Measurements from ENCODE around the gene PUM1.
A peak's percentile ranks its signal among the peaks of the same experiment; 100 is the strongest.

PUM1 gene

GRCh38 chr1:30909365-30910068 is 156.0 kb downstream of the PUM1 start:
- peaks cover 37 to 43% of the 10 kb centered on the region in 2 experiments for H3K4me1 ChIP-seq (ENCODE audit: control insufficient read depth in 1 of 2, insufficient read depth in 2 of 2, low read length in 2 of 2)
- H3K4ac ChIP-seq (ENCODE audit: low read depth, low read length) = peak overlapping the region; percentile 20
- H4K91ac ChIP-seq (ENCODE audit: low read depth, low read length) = peak overlapping the region; percentile 93
- DNase-seq = peak; percentile 42 to 86
- H3K79me2 ChIP-seq (ENCODE audit: control insufficient read depth, insufficient read depth, low read length, poor library complexity) = peaks cover 11% of the 10 kb centered on the region
- H3K27me3 ChIP-seq (ENCODE audit: insufficient read depth, low read length) = no peaks in the 10 kb centered on the region
- peak overlapping the region; percentile 87 for H2BK120ac ChIP-seq (ENCODE audit: insufficient read depth, low read length, poor library complexity)
- H3K36me3 ChIP-seq (ENCODE audit: control insufficient read depth in 1 of 2, insufficient read depth in 2 of 2, low read length in 2 of 2) = no peaks in the 10 kb centered on the region
- no CpG with 5 or more reads among the region's 14 CpGs for WGBS (ENCODE audit: extremely low coverage, insufficient coverage, insufficient read length)
- no peak overlapping the region for H2AFZ ChIP-seq (ENCODE audit: insufficient read depth, low read length, poor library complexity)
- no peaks in the 10 kb centered on the region for H3K9me3 ChIP-seq (ENCODE audit: insufficient read depth, low read depth, low read length)
- H3K23ac ChIP-seq (ENCODE audit: low read length) = no peak overlapping the region
- H2BK5ac ChIP-seq (ENCODE audit: low read depth, low read length, poor library complexity) = peak overlapping the region; percentile 4
- H2BK12ac ChIP-seq (ENCODE audit: low read length) = peak overlapping the region; percentile 53
- H3K79me1 ChIP-seq (ENCODE audit: low read length) = peaks cover 30% of the 10 kb centered on the region
- H3K9ac ChIP-seq (ENCODE audit: low read length) = peak overlapping the region; percentile 28
- H4K12ac ChIP-seq (ENCODE audit: low read depth, low read length) = no peak overlapping the region
- H4K8ac ChIP-seq (ENCODE audit: low read depth, low read length) = peak overlapping the region; percentile 90
- peak overlapping the region; percentile 71 for H2AK5ac ChIP-seq (ENCODE audit: low read length)
- H3K4me2 ChIP-seq (ENCODE audit: low read length) = peak overlapping the region; percentile 66
- H3K4me3 ChIP-seq (ENCODE audit: low read depth, low read length) = no peak overlapping the region
- no peak overlapping the region for H3K27ac ChIP-seq (ENCODE audit: low read depth, low read length)
- H3K18ac ChIP-seq (ENCODE audit: low read length) = peak overlapping the region; percentile 80
- H3K14ac ChIP-seq (ENCODE audit: low read length) = peak overlapping the region; percentile 83

DNA sequence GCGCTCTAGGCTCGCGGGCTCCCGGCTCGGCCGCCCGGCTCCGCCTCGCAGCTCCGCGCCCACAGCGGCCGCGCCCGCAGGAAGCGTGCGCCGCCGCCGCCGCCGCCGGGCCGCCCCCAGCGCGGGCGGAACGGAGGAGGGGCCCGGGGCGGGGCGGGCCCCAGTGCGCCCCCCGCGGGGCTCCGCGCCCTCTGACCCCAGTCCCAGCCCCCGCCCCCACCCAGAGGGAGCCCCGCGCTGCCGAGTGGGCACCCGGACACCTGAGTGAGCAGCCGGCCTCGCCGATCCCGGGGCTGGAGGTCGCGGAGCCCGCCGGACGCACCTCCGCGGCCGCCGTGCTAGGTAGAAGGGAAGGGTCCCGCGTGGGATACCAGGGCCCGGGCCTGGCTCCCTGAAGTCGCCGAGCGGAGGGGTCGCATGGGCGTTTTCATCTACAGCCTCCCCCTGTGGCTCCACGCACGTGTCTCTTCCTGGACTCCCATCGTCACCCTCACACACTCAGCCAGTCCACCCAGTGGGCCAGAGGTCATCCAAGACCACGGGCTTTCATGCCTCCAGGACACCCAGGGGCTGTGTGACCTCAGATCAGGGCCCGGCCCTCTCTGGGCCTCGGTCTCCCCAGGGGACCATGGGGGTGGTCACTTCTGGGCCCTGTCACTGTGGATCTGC is 156.7 kb downstream of the PUM1 start, which contains the start of gene SDC3:
Gene SDC3 (minus strand): TSS at position 63 of the 669 bp plus-strand sequence. CDS start 172 bp downstream, outside the sequence.
- Histone ChIP-seq H3K9me3 (ENCODE audit: insufficient read depth, low read depth, low read length) (no peaks in the 10 kb centered on the region), H3K14ac (ENCODE audit: low read length) (peak within 1 kb of the TSS; percentile 83), H2AK5ac (ENCODE audit: low read length) (peak within 1 kb of the TSS; percentile 71), H2BK12ac (ENCODE audit: low read length) (peak within 1 kb of the TSS; percentile 53), H3K4me3 (ENCODE audit: low read depth, low read length) (peak within 1 kb of the TSS; percentile 72), H4K91ac (ENCODE audit: low read depth, low read length) (peak within 1 kb of the TSS; percentile 93), H4K8ac (ENCODE audit: low read depth, low read length) (peak within 1 kb of the TSS; percentile 90), H3K18ac (ENCODE audit: low read length) (peak within 1 kb of the TSS; percentile 80), H2AFZ (ENCODE audit: insufficient read depth, low read length, poor library complexity) (peak within 1 kb of the TSS; percentile 73), H2BK120ac (ENCODE audit: insufficient read depth, low read length, poor library complexity) (peak within 1 kb of the TSS; percentile 87), H2BK5ac (ENCODE audit: low read depth, low read length, poor library complexity) (peak within 1 kb of the TSS; percentile 59), H3K4me1 (ENCODE audit: control insufficient read depth in 1 of 2, insufficient read depth in 2 of 2, low read length in 2 of 2) (peaks cover 31 to 41% of the 10 kb centered on the region in 2 experiments), H3K79me1 (ENCODE audit: low read length) (peaks cover 26% of the 10 kb centered on the region), H4K12ac (ENCODE audit: low read depth, low read length) (peak within 1 kb of the TSS; percentile 82), H3K27me3 (ENCODE audit: insufficient read depth, low read length) (no peaks in the 10 kb centered on the region), H3K4ac (ENCODE audit: low read depth, low read length) (peak within 1 kb of the TSS; percentile 20), H3K79me2 (ENCODE audit: control insufficient read depth, insufficient read depth, low read length, poor library complexity) (peaks cover 11% of the 10 kb centered on the region), H3K36me3 (ENCODE audit: control insufficient read depth in 1 of 2, insufficient read depth in 2 of 2, low read length in 2 of 2) (no peaks in the 10 kb centered on the region), H3K27ac (ENCODE audit: low read depth, low read length) (no peak within 1 kb of the TSS), H3K4me2 (ENCODE audit: low read length) (peak within 1 kb of the TSS; percentile 84), H3K23ac (ENCODE audit: low read length) (no peak within 1 kb of the TSS), H3K9ac (ENCODE audit: low read length) (peak within 1 kb of the TSS; percentile 34)
- WGBS (ENCODE audit: extremely low coverage, insufficient coverage, insufficient read length) = no CpG with 5 or more reads among the region's 68 CpGs
- peak; percentile 67 to 68 for DNase-seq

GRCh38 chr1:30908316-30908695 is 157.2 kb downstream of the PUM1 start:
- no peak overlapping the region for H3K4me2 ChIP-seq (ENCODE audit: low read length)
- H3K9me3 ChIP-seq (ENCODE audit: insufficient read depth, low read depth, low read length) = no peaks in the 10 kb centered on the region
- H3K4me3 ChIP-seq (ENCODE audit: low read depth, low read length) = peak overlapping the region; percentile 72
- DNase-seq = no peak
- no peak overlapping the region for H2BK5ac ChIP-seq (ENCODE audit: low read depth, low read length, poor library complexity)
- H3K4me1 ChIP-seq (ENCODE audit: control insufficient read depth in 1 of 2, insufficient read depth in 2 of 2, low read length in 2 of 2) = peaks cover 26 to 36% of the 10 kb centered on the region in 2 experiments
- H2AFZ ChIP-seq (ENCODE audit: insufficient read depth, low read length, poor library complexity) = no peak overlapping the region
- H4K91ac ChIP-seq (ENCODE audit: low read depth, low read length) = no peak overlapping the region
- no peak overlapping the region for H3K27ac ChIP-seq (ENCODE audit: low read depth, low read length)
- H2BK12ac ChIP-seq (ENCODE audit: low read length) = no peak overlapping the region
- no peak overlapping the region for H3K18ac ChIP-seq (ENCODE audit: low read length)
- no peaks in the 10 kb centered on the region for H3K27me3 ChIP-seq (ENCODE audit: insufficient read depth, low read length)
- H3K79me1 ChIP-seq (ENCODE audit: low read length) = peaks cover 21% of the 10 kb centered on the region
- no peak overlapping the region for H2AK5ac ChIP-seq (ENCODE audit: low read length)
- no peak overlapping the region for H4K8ac ChIP-seq (ENCODE audit: low read depth, low read length)
- H3K4ac ChIP-seq (ENCODE audit: low read depth, low read length) = no peak overlapping the region
- no peaks in the 10 kb centered on the region for H3K36me3 ChIP-seq (ENCODE audit: control insufficient read depth in 1 of 2, insufficient read depth in 2 of 2, low read length in 2 of 2)
- no CpG with 5 or more reads among the region's 69 CpGs for WGBS (ENCODE audit: extremely low coverage, insufficient coverage, insufficient read length)
- no peak overlapping the region for H4K12ac ChIP-seq (ENCODE audit: low read depth, low read length)
- H2BK120ac ChIP-seq (ENCODE audit: insufficient read depth, low read length, poor library complexity) = no peak overlapping the region
- no peak overlapping the region for H3K23ac ChIP-seq (ENCODE audit: low read length)
- no peak overlapping the region for H3K14ac ChIP-seq (ENCODE audit: low read length)
- H3K9ac ChIP-seq (ENCODE audit: low read length) = no peak overlapping the region
- peaks cover 11% of the 10 kb centered on the region for H3K79me2 ChIP-seq (ENCODE audit: control insufficient read depth, insufficient read depth, low read length, poor library complexity)

DNA sequence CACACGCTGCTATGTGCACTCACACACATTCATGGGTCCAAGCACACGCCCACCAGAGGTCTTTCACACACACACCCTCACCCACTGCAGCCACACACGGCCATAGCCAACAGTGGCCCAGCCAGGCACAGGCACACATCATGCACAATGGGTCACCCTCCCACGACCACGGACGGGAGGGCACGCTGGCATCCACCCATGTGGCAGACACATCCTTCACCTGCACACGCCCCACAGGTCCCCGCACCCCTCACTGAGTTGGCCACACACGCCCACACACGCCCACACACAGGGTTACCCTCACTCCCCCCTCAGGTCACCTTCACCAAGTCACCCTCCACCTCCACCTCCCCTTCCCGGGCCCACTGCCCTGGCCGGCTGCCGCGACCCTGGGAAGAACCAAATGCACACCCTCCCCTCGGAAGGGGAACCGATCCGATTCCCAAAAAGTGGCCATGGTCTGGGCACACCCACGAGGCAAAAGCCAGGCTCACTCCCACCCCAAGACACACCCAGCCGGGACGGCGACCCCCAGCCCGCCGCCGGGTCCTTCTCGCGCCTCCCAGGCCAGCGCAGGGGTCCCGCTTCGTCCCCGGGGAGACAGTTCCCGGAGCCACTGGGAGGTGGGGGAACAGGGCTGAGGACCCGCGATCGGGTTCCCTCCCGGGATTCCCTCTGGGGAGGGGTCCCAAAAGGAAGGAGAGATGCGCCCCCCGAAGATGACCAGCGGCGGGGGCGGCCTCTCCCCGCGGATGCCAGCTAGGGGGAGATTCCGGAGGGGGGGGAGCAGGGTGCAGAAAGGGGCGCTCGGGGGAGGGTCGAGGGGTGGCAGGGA is 157.8 kb downstream of the PUM1 start:
- Histone ChIP-seq H2AFZ (ENCODE audit: insufficient read depth, low read length, poor library complexity) (no peak overlapping the region), H3K9me3 (ENCODE audit: insufficient read depth, low read depth, low read length) (no peaks in the 10 kb centered on the region), H3K79me2 (ENCODE audit: control insufficient read depth, insufficient read depth, low read length, poor library complexity) (peaks cover 9% of the 10 kb centered on the region), H4K91ac (ENCODE audit: low read depth, low read length) (peak overlapping the region; percentile 71), H3K27me3 (ENCODE audit: insufficient read depth, low read length) (no peaks in the 10 kb centered on the region), H3K79me1 (ENCODE audit: low read length) (peaks cover 19% of the 10 kb centered on the region), H4K8ac (ENCODE audit: low read depth, low read length) (peak overlapping the region; percentile 9), H2BK5ac (ENCODE audit: low read depth, low read length, poor library complexity) (no peak overlapping the region), H2AK5ac (ENCODE audit: low read length) (peak overlapping the region; percentile 28), H2BK120ac (ENCODE audit: insufficient read depth, low read length, poor library complexity) (peak overlapping the region; percentile 16), H4K12ac (ENCODE audit: low read depth, low read length) (peak overlapping the region; percentile 65), H2BK12ac (ENCODE audit: low read length) (peak overlapping the region; percentile 1), H3K18ac (ENCODE audit: low read length) (peak overlapping the region; percentile 36), H3K14ac (ENCODE audit: low read length) (peak overlapping the region; percentile 76), H3K4me2 (ENCODE audit: low read length) (peak overlapping the region; percentile 84), H3K23ac (ENCODE audit: low read length) (no peak overlapping the region), H3K4me1 (ENCODE audit: control insufficient read depth in 1 of 2, insufficient read depth in 2 of 2, low read length in 2 of 2) (peaks cover 23 to 34% of the 10 kb centered on the region in 2 experiments), H3K4ac (ENCODE audit: low read depth, low read length) (peak overlapping the region; percentile 2), H3K4me3 (ENCODE audit: low read depth, low read length) (peak overlapping the region; percentile 72), H3K27ac (ENCODE audit: low read depth, low read length) (no peak overlapping the region), H3K36me3 (ENCODE audit: control insufficient read depth in 1 of 2, insufficient read depth in 2 of 2, low read length in 2 of 2) (no peaks in the 10 kb centered on the region), H3K9ac (ENCODE audit: low read length) (peak overlapping the region; percentile 34)
- no peak for DNase-seq
- no CpG with 5 or more reads among the region's 47 CpGs for WGBS (ENCODE audit: extremely low coverage, insufficient coverage, insufficient read length)

Data from trophoblast cell (in vitro differentiated cells and primary cell).